Neural progenitor cell (in vitro differentiated cells): ENCODE measurements around the gene DDX49. TPM values are rescaled to one million over a fixed set of nuclear protein-coding genes. Genes with fewer than 3 reads are reported as not detected.

Source experiments
- DNase-seq: peaks from one replicate; pipeline ENCODE4 v3.0.0-alpha.2; 2016; ENCODE audit warnings: low spot score
- H2AFZ ChIP-seq: fragments of 200-600 bp; sonication (generic); replicated peaks from 2 replicates; pipeline ENCODE4 v1.6.1; 2016; ENCODE audit warnings: antibody characterized with exemption
- H3F3A ChIP-seq: fragments of 200-600 bp; sonication (generic); 2 replicates; pipeline ENCODE4 v1.6.1; 2016; ENCODE audit warnings: antibody characterized with exemption, low read depth
- H3K27ac ChIP-seq: fragments of 200-600 bp; sonication (generic); 2 replicates; pipeline ENCODE4 v1.5.1; 2016; ENCODE audit warnings: mild to moderate bottlenecking
- H3K27me3 ChIP-seq: fragments of 200-600 bp; sonication (generic); 2 replicates; pipeline ENCODE4 v1.6.1; 2016; ENCODE audit warnings: mild to moderate bottlenecking, moderate library complexity
- H3K36me3 ChIP-seq: fragments of 200-600 bp; sonication (generic); 2 replicates; pipeline ENCODE4 v1.5.1; 2016
- H3K4me1 ChIP-seq: fragments of 200-600 bp; sonication (generic); 2 replicates; pipeline ENCODE4 v1.6.1; 2016; ENCODE audit warnings: mixed run types
- H3K4me2 ChIP-seq: fragments of 200-600 bp; sonication (generic); 2 replicates; pipeline ENCODE4 v1.6.1; 2016
- H3K4me3 ChIP-seq: fragments of 200-600 bp; sonication (generic); 2 replicates; pipeline ENCODE4 v1.5.1; 2016
- H3K79me2 ChIP-seq: fragments of 200-600 bp; sonication (generic); 2 replicates; pipeline ENCODE4 v1.6.1; 2016; ENCODE audit warnings: low read depth
- H3K9ac ChIP-seq: fragments of 200-600 bp; sonication (generic); 2 replicates; pipeline ENCODE4 v1.6.1; 2016
- H3K9me3 ChIP-seq: fragments of 200-600 bp; sonication (generic); 2 replicates; pipeline ENCODE4 v1.5.1; 2016; ENCODE audit warnings: low read depth
- H4K20me1 ChIP-seq: fragments of 200-600 bp; sonication (generic); 2 replicates; pipeline ENCODE4 v1.6.1; 2016; ENCODE audit warnings: low read depth
- H3K27ac Mint-ChIP-seq: 3 replicates; pipeline ENCODE4 v1.8.0; 2021; ENCODE audit warnings: mixed read lengths
- H3K27me3 Mint-ChIP-seq: 2 replicates; pipeline ENCODE4 v1.8.0; 2022; ENCODE audit warnings: low read depth, mild to moderate bottlenecking, inconsistent platforms, moderate library complexity, mixed read lengths; ENCODE audit not compliant: insufficient read depth
- H3K36me3 Mint-ChIP-seq: 3 replicates; pipeline ENCODE4 v1.8.0; 2021; ENCODE audit warnings: mixed read lengths
- H3K4me1 Mint-ChIP-seq: 3 replicates; pipeline ENCODE4 v1.8.0; 2021; ENCODE audit warnings: mixed read lengths
- H3K4me3 Mint-ChIP-seq: 3 replicates; pipeline ENCODE4 v1.8.0; 2021; ENCODE audit warnings: mild to moderate bottlenecking, moderate library complexity, mixed read lengths
- H3K9me3 Mint-ChIP-seq: 3 replicates; pipeline ENCODE4 v1.8.0; 2020; ENCODE audit warnings: mixed read lengths
- CTCF ChIP-seq: fragments of 200-600 bp; sonication (generic); IDR thresholded peaks from 2 replicates; pipeline ENCODE4 v1.5.1; 2017; ENCODE audit warnings: antibody characterized with exemption, mild to moderate bottlenecking
- EZH2 ChIP-seq: fragments of 200-600 bp; sonication (generic); IDR thresholded peaks from 2 replicates; pipeline ENCODE4 v1.6.1; 2017; ENCODE audit warnings: antibody characterized with exemption, mild to moderate bottlenecking, moderate library complexity
- EZH2phosphoT487 ChIP-seq: fragments of 200-600 bp; sonication (generic); IDR thresholded peaks from 2 replicates; pipeline ENCODE4 v1.6.1; 2017; ENCODE audit warnings: antibody characterized with exemption
- total RNA-seq: library from RNA; depleted of rRNA; stranded (reverse); fragments of >200 nt; gene quantifications from 2 replicates; pipeline ENCODE4 v1.2.3, GENCODE V29; 2015; ENCODE audit warnings: low replicate concordance

Gene DDX49
- total RNA-seq, 1 donor from 2014 or later, result 19.9 TPM

- DNase-seq, result no peak
These were observed 46.8 kb downstream of the DDX49 start for GRCh38 chr19:18966307-18966706.

DNA sequence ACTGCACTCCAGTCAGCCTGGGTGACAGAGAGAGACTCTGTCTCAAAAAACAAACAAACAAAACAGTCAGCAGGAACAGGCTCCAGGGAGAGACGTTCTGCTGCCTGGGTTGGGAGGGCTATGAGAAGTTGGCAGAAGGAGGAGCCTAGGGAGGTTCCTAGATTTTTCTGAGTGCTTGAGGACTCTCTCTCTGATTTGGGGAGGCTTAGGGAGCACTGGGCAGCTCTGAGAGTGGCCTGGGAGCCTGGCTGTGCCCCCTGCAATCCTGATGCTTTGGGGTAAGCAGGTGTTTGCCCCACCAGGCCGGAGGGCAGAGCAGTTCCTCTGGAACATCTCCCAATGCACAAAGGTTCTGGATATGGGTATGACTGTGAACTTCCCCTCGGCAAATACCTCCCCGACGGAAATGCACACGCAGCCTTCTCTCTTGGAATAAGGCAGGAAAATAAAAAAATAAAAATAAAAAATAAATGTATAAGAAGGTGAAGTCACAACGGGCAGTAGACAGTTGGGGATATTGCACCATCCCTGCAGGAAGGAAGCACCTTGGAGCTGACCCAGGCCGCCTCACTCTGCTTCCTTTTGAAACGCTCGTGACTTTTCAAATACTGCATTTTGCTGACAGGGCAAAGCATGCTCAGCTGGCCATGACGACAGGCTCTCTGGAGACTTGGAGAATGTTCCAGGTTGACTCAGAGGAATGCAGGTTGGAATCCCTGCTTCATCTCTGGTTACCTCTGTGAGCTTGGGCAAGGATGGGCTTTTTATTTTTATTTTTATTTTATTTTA, 48.0 kb downstream of the DDX49 start:
- Histone ChIP-seq H3K9me3 (no peaks in the 10 kb centered on the region), H3K4me1 (no peaks in the 10 kb centered on the region), H3F3A (peaks cover 5% of the 10 kb centered on the region), H3K36me3 (no peaks in the 10 kb centered on the region), H3K27ac (no peak overlapping the region), H3K9ac (no peak overlapping the region), H4K20me1 (no peaks in the 10 kb centered on the region), H3K4me2 (no peak overlapping the region), H3K4me3 (no peak overlapping the region), H2AFZ (no peak overlapping the region), H3K27me3 (peaks cover 2% of the 10 kb centered on the region), H3K79me2 (no peaks in the 10 kb centered on the region)
- Mint-ChIP-seq H3K27me3 (peaks cover 3% of the 10 kb centered on the region), H3K27ac (no peak overlapping the region), H3K4me3 (no peak overlapping the region), H3K36me3 (no peaks in the 10 kb centered on the region), H3K4me1 (peaks cover 6% of the 10 kb centered on the region), H3K9me3 (no peaks in the 10 kb centered on the region)
- TF ChIP-seq CTCF (no peak), EZH2 (no peak), EZH2phosphoT487 (no peak)
- DNase-seq, result no peak

More at GRCh38 chr19:18966307-18966706, 46.8 kb downstream of the DDX49 start:
- Histone ChIP-seq H3F3A (peaks cover 14% of the 10 kb centered on the region), H3K27ac (no peak overlapping the region), H3K4me3 (no peak overlapping the region), H3K36me3 (no peaks in the 10 kb centered on the region), H3K4me1 (no peaks in the 10 kb centered on the region), H3K4me2 (no peak overlapping the region), H2AFZ (no peak overlapping the region), H3K9ac (no peak overlapping the region), H3K9me3 (no peaks in the 10 kb centered on the region), H3K79me2 (no peaks in the 10 kb centered on the region), H4K20me1 (no peaks in the 10 kb centered on the region), H3K27me3 (peaks cover 7% of the 10 kb centered on the region)
- Mint-ChIP-seq H3K9me3 (no peaks in the 10 kb centered on the region), H3K4me1 (peaks cover 15% of the 10 kb centered on the region), H3K27ac (no peak overlapping the region), H3K27me3 (peaks cover 8% of the 10 kb centered on the region), H3K36me3 (no peaks in the 10 kb centered on the region), H3K4me3 (no peak overlapping the region)
- TF ChIP-seq CTCF (no peak), EZH2 (no peak), EZH2phosphoT487 (no peak)

- Histone ChIP-seq H2AFZ (no peak overlapping the region), H3K4me2 (no peak overlapping the region), H3K4me1 (no peaks in the 10 kb centered on the region), H3K9ac (no peak overlapping the region), H3F3A (peaks cover 5% of the 10 kb centered on the region), H3K79me2 (no peaks in the 10 kb centered on the region), H3K36me3 (no peaks in the 10 kb centered on the region), H3K4me3 (no peak overlapping the region), H3K9me3 (no peaks in the 10 kb centered on the region), H3K27ac (no peak overlapping the region), H3K27me3 (no peaks in the 10 kb centered on the region), H4K20me1 (no peaks in the 10 kb centered on the region)
- no peak for TF ChIP-seq EZH2
- no peak for TF ChIP-seq EZH2phosphoT487
- TF ChIP-seq CTCF, result no peak
- no peaks in the 10 kb centered on the region for H3K36me3 Mint-ChIP-seq
- no peak overlapping the region for H3K4me3 Mint-ChIP-seq
- peaks cover 5% of the 10 kb centered on the region for H3K27me3 Mint-ChIP-seq
- DNase-seq, result no peak
- H3K27ac Mint-ChIP-seq, result no peak overlapping the region
- H3K9me3 Mint-ChIP-seq, result no peaks in the 10 kb centered on the region
- H3K4me1 Mint-ChIP-seq, result peaks cover 6% of the 10 kb centered on the region
These were observed 50.6 kb downstream of the DDX49 start for GRCh38 chr19:18969931-18970659.
